ENCODE data around the gene WFDC11.
"Not testable (repeated sequence)": the region's sequence is repeated elsewhere in the genome, so short reads cannot be mapped to it uniquely, and the experiment has no call there.

The WFDC11 gene

GRCh38 chr20:45670139-45670538 is at the start of gene WFDC11:
WFDC11 (minus strand) TSS chr20:45670239; CDS start chr20:45650600, 19,639 bp downstream.
- no peak for DNase-seq (ENCODE audit: insufficient read length, low spot score)
- FAIRE-seq = no peak

DNA sequence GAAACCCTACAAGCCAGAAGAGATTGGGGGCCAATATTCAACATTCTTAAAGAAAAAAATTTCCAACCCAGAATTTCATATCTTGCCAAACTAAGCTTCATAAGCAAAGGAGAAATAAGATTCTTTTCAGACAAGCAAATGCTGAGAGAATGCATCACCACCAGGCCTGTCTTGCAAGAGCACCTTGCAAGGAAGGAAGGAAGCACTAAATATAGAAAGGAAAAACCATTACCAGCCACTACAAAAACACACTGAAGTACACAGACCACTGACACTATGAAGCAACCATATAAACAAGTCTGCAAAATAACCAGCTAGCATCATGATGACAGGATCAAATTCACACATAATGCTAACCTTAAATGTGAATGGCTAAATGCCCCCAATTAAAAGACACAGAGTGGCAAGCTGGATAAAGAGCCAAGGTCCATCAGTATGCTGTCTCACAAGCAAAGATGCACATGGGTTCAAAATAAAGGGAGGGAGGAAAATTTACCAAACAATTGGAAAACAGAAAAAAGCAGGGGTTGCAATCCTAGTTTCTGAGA is 46.2 kb upstream of the WFDC11 start:
- DNase-seq (ENCODE audit: insufficient read length, low spot score); FAIRE-seq: not testable (repeated sequence)

GRCh38 chr20:45704969-45705637 is 35.1 kb upstream of the WFDC11 start, which contains the start of gene WFDC10B:
WFDC10B (minus strand) TSS chr20:45705019; CDS start chr20:45685992, 19,027 bp downstream.
- no peak for FAIRE-seq
- no peak for DNase-seq (ENCODE audit: insufficient read length, low spot score)

- DNase-seq (ENCODE audit: insufficient read length, low spot score) (no peak), FAIRE-seq (no peak)
Observed at GRCh38 chr20:45701873-45702272, 31.8 kb upstream of the WFDC11 start, which contains the start of gene WFDC13. WFDC13 (plus strand) TSS chr20:45702038; CDS start chr20:45702124, 86 bp downstream.

GRCh38 chr20:45701104-45701503 is 31.1 kb upstream of the WFDC11 start:
- DNase-seq (ENCODE audit: insufficient read length, low spot score) (no peak), FAIRE-seq (no peak)

GRCh38 chr20:45695496-45695895 is 25.5 kb upstream of the WFDC11 start:
- FAIRE-seq = no peak

GRCh38 chr20:45693346-45693745 is 23.3 kb upstream of the WFDC11 start:
- DNase-seq (ENCODE audit: insufficient read length, low spot score); FAIRE-seq: not testable (repeated sequence)

More at GRCh38 chr20:45695496-45695895, 25.5 kb upstream of the WFDC11 start:
- no peak for DNase-seq (ENCODE audit: insufficient read length, low spot score)

DNA sequence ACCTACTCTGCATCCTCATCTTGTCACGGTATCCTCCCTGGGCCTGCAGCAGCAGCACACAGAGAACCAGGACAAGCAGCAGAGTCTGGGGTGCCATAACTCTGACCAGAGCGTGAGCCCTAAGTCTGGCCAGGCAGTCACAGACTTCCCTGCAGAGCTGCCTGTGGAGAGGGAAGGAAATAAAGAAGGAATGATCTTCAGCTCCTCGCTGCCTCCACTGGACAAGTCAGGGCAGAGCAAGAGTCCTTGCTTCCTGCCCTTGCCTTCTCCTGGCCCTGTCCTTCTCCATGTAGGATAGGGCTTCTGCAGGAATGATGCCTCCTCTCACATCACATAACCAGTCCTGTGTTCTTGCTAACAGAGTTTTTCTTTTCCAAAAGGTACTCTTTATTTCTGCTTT is 15.9 kb upstream of the WFDC11 start:
- no peak for FAIRE-seq
- DNase-seq (ENCODE audit: insufficient read length, low spot score) = no peak

DNA sequence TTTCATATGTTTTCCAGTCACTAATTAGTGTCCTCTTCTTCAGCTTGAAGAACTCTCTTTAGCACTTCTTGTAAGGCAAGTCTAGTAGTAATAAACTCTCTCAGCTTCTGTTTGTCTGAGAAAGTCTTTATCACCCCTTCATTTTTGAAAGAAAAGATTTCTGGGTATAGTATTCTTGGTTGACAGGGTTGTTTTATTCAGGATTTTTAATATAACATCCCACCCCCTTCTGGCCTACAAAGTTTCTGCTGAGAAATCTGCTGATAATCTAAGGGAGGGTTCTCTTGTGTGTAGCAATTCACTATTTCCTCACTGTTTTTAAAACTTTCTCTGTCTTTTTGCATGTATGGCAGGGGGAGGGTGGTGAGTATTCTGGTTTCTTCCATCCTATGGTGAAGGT is 9.6 kb upstream of the WFDC11 start:
- no peak for FAIRE-seq
- DNase-seq (ENCODE audit: insufficient read length, low spot score) = no peak

DNA sequence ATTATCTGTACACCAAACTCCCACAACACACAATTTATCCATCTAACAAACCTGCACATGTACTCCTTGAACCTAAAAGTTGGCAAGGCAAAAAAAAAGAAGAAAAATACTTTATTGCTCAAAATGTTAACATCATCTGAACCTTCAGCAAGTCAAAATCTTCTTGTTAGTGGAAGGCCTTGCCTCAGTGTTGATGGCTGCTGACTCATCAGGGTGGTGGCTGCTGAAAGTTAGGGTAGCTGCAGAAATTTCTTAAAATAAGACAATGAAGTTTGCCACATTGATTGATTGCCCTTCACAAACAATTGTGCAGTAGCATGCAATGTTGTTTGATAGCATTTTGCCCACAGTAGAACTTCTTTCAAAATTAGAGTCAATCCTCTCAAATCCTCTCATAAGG is 2.7 kb upstream of the WFDC11 start:
- DNase-seq (ENCODE audit: insufficient read length, low spot score) = no peak
- FAIRE-seq = no peak

DNA sequence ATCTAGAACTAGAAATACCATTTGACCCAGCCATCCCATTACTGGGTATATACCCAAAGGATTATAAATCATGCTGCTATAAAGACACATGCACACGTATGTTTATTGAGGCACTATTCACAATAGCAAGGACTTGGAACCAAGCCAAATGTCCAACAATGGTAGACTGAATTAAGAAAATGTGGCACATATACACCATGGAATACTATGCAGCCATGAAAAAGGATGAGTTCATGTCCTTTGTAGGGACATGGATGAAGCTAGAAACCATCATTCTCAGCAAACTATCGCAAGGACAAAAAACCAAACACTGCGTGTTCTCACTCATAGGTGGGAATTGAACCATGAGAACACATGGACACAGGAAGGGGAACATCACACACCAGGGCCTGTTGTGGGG is 13.0 kb downstream of the WFDC11 start:
- FAIRE-seq; DNase-seq (ENCODE audit: insufficient read length, low spot score): not testable (repeated sequence)

- DNase-seq (ENCODE audit: insufficient read length, low spot score); FAIRE-seq: not testable (repeated sequence)
Observed at GRCh38 chr20:45651726-45652125, 18.3 kb downstream of the WFDC11 start.

DNA sequence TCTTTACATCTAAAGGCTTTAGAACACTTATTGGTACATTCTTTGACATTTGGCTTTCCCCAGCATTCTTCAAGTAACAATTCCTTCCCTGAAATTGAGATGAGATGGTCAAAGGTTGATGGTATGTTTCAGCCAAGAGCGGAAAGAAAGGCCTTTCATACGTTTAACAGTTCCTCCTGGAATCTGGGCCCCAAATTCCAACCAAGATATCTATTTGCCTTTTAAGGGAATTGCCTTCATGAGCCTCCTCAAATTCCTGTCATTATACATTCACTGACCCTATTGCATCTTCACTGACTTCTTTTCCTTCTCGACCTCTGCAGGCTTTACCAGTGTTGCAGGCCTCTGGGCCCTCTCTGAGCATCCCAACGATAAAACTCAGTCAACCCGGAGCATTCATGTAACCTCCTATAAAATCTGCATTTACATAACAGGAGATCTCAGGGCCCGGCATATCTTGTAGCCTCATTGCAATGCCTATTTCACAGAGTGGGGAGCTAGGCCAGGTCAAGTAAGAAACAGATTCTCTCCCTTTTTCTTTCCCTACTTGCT is 20.7 kb downstream of the WFDC11 start:
- FAIRE-seq (no peak), DNase-seq (ENCODE audit: insufficient read length, low spot score) (no peak)

- FAIRE-seq (no peak), DNase-seq (ENCODE audit: insufficient read length, low spot score) (no peak)
Observed at GRCh38 chr20:45647441-45648050, 22.5 kb downstream of the WFDC11 start.

- no peak for FAIRE-seq
- no peak for DNase-seq (ENCODE audit: insufficient read length, low spot score)
Observed at GRCh38 chr20:45646875-45647274, 23.2 kb downstream of the WFDC11 start.

GRCh38 chr20:45645869-45646268 is 24.2 kb downstream of the WFDC11 start:
- DNase-seq (ENCODE audit: insufficient read length, low spot score); FAIRE-seq: not testable (repeated sequence)

- not testable (repeated sequence) for FAIRE-seq; DNase-seq (ENCODE audit: insufficient read length, low spot score)
Observed at GRCh38 chr20:45641076-45641475, 29.0 kb downstream of the WFDC11 start.

- no peak for FAIRE-seq
Observed at GRCh38 chr20:45639687-45640086, 30.4 kb downstream of the WFDC11 start.

GRCh38 chr20:45636513-45636912 is 33.5 kb downstream of the WFDC11 start:
- DNase-seq (ENCODE audit: insufficient read length, low spot score) (no peak), FAIRE-seq (no peak)

More at GRCh38 chr20:45639687-45640086, 30.4 kb downstream of the WFDC11 start:
- no peak for DNase-seq (ENCODE audit: insufficient read length, low spot score)

- FAIRE-seq = no peak
- DNase-seq (ENCODE audit: insufficient read length, low spot score) = no peak
Observed at GRCh38 chr20:45631184-45631583, 38.9 kb downstream of the WFDC11 start, which contains the start of gene WFDC9. WFDC9 (minus strand) TSS chr20:45631284; CDS start chr20:45610181, 21,103 bp downstream.

GRCh38 chr20:45630371-45630770 is 39.7 kb downstream of the WFDC11 start:
- FAIRE-seq = no peak
- DNase-seq (ENCODE audit: insufficient read length, low spot score) = no peak
